H9 (cell line): ENCODE results near the gene HS6ST1. TPM values are rescaled to one million over a fixed set of nuclear protein-coding genes. Genes with fewer than 3 reads are reported as not detected.
A peak's percentile ranks its signal among the peaks of the same experiment; 100 is the strongest.

Experiments used
- DNase-seq: peaks from one replicate; pipeline ENCODE4 v3.0.0-alpha.2; 2017
- H2AFZ ChIP-seq: one replicate; pipeline ENCODE4 v1.6.1; 2013; ENCODE audit warnings: mild to moderate bottlenecking, low read length, control low read depth, moderate library complexity
- H2AK5ac ChIP-seq: 2 replicates; pipeline ENCODE4 v1.6.1; 2013; ENCODE audit warnings: low read length, control low read depth, mixed read lengths; ENCODE audit not compliant: insufficient read length
- H2BK120ac ChIP-seq: one replicate; pipeline ENCODE4 v1.6.1; 2013; ENCODE audit warnings: low read depth, mild to moderate bottlenecking, low read length, control low read depth, inconsistent platforms; ENCODE audit not compliant: poor library complexity, severe bottlenecking
- H2BK12ac ChIP-seq: 2 replicates; pipeline ENCODE4 v1.6.1; 2013; ENCODE audit warnings: low read length, control low read depth, mixed read lengths, low read depth; ENCODE audit not compliant: insufficient read length
- H2BK15ac ChIP-seq: 2 replicates; pipeline ENCODE4 v1.6.1; 2013; ENCODE audit warnings: low read depth, low read length, control low read depth
- H2BK20ac ChIP-seq: one replicate; pipeline ENCODE4 v1.6.1; 2013; ENCODE audit warnings: low read depth, mild to moderate bottlenecking, low read length, control low read depth, inconsistent platforms; ENCODE audit not compliant: poor library complexity, severe bottlenecking
- H2BK5ac ChIP-seq: 2 replicates; pipeline ENCODE4 v1.6.1; 2013; ENCODE audit warnings: low read length, control low read depth, mixed read lengths; ENCODE audit not compliant: insufficient read length
- H3K14ac ChIP-seq: 2 replicates; pipeline ENCODE4 v1.6.1; 2013; ENCODE audit warnings: low read length, control low read depth; ENCODE audit not compliant: insufficient read depth
- H3K18ac ChIP-seq: 2 replicates; pipeline ENCODE4 v1.6.1; 2013; ENCODE audit warnings: low read depth, mild to moderate bottlenecking, mixed read lengths, low read length, control low read depth; ENCODE audit not compliant: insufficient read length
- H3K23ac ChIP-seq: 2 replicates; pipeline ENCODE4 v1.6.1; 2013; ENCODE audit warnings: low read length, control low read depth, mixed read lengths, low read depth; ENCODE audit not compliant: insufficient read length
- H3K23me2 ChIP-seq: 2 replicates; pipeline ENCODE4 v1.6.1; 2013; ENCODE audit warnings: low read depth, mild to moderate bottlenecking, mixed read lengths, low read length, control low read depth; ENCODE audit not compliant: insufficient read length, poor library complexity, severe bottlenecking
- H3K27ac ChIP-seq: 2 replicates; pipeline ENCODE4 v1.5.1; 2013; ENCODE audit warnings: low read length, control low read depth, mixed read lengths, low read depth; ENCODE audit not compliant: insufficient read length
- H3K27me3 ChIP-seq: 2 replicates; pipeline ENCODE4 v1.6.1; 2013; ENCODE audit warnings: low read length, control low read depth, inconsistent platforms; ENCODE audit not compliant: insufficient read depth
- H3K4ac ChIP-seq: 2 replicates; pipeline ENCODE4 v1.6.1; 2013; ENCODE audit warnings: low read depth, mild to moderate bottlenecking, control low read depth, inconsistent platforms, low read length, moderate library complexity
- H3K4me1 ChIP-seq: 2 replicates; pipeline ENCODE4 v1.6.1; 2013; ENCODE audit warnings: low read length, control low read depth, inconsistent platforms; ENCODE audit not compliant: insufficient read depth
- H3K4me2 ChIP-seq: 2 replicates; pipeline ENCODE4 v1.6.1; 2013; ENCODE audit warnings: low read length, control low read depth, mixed read lengths; ENCODE audit not compliant: insufficient read length, insufficient read depth
- H3K56ac ChIP-seq: 2 replicates; pipeline ENCODE4 v1.6.1; 2013; ENCODE audit warnings: low read depth, mild to moderate bottlenecking, mixed read lengths, low read length, control low read depth; ENCODE audit not compliant: insufficient read length
- H3K79me1 ChIP-seq: 2 replicates; pipeline ENCODE4 v1.6.1; 2013; ENCODE audit warnings: low read depth, mild to moderate bottlenecking, moderate library complexity, low read length, control low read depth, inconsistent platforms; ENCODE audit not compliant: insufficient read depth, poor library complexity, severe bottlenecking
- H3K79me2 ChIP-seq: 2 replicates; pipeline ENCODE4 v1.6.1; 2013; ENCODE audit warnings: low read length, control low read depth, inconsistent platforms; ENCODE audit not compliant: insufficient read depth
- H3K9ac ChIP-seq: 2 replicates; pipeline ENCODE4 v1.6.1; 2013; ENCODE audit warnings: low read length, control low read depth, mixed read lengths; ENCODE audit not compliant: insufficient read length; ENCODE audit errors: extremely low read depth
- H3K9me3 ChIP-seq: one replicate; pipeline ENCODE4 v1.6.1; 2013; ENCODE audit warnings: low read depth, low read length, inconsistent platforms; ENCODE audit not compliant: control insufficient read depth
- H3T11ph ChIP-seq: one replicate; pipeline ENCODE4 v1.6.1; 2013; ENCODE audit warnings: mild to moderate bottlenecking, low read length, control low read depth, inconsistent platforms
- H4K20me1 ChIP-seq: one replicate; pipeline ENCODE4 v1.6.1; 2013; ENCODE audit not compliant: control insufficient read depth, insufficient read length, insufficient read depth
- H4K5ac ChIP-seq: 2 replicates; pipeline ENCODE4 v1.6.1; 2013; ENCODE audit warnings: low read depth, mild to moderate bottlenecking, mixed read lengths, low read length, control low read depth; ENCODE audit not compliant: insufficient read length
- H4K8ac ChIP-seq: replicated peaks from 2 replicates; pipeline ENCODE4 v1.6.1; 2013; ENCODE audit warnings: low read length, control low read depth, mixed read lengths, low read depth; ENCODE audit not compliant: insufficient read length
- H4K91ac ChIP-seq: 2 replicates; pipeline ENCODE4 v1.6.1; 2013; ENCODE audit warnings: low read depth, mild to moderate bottlenecking, moderate library complexity, mixed read lengths, low read length, control low read depth; ENCODE audit not compliant: insufficient read length
- H3K27ac Mint-ChIP-seq, 3 experiments: 2 replicates in 2 of 3; 3 replicates in 1 of 3; pipeline ENCODE4 v1.8.0; 2020 to 2021; ENCODE audit warnings: mixed read lengths in 3 of 3, mild to moderate bottlenecking in 1 of 3, moderate library complexity in 1 of 3
- H3K27me3 Mint-ChIP-seq: 2 replicates; pipeline ENCODE4 v1.8.0; 2021; ENCODE audit warnings: low read depth, mild to moderate bottlenecking, moderate library complexity, mixed read lengths
- H3K36me3 Mint-ChIP-seq, 3 experiments: 2 replicates in 2 of 3; 3 replicates in 1 of 3; pipeline ENCODE4 v1.8.0; 2020 to 2021; ENCODE audit warnings: low read depth in 3 of 3, mixed read lengths in 3 of 3; ENCODE audit not compliant: insufficient read depth in 1 of 3
- H3K4me1 Mint-ChIP-seq, 2 experiments: 2 replicates each; pipeline ENCODE4 v1.8.0; 2020; ENCODE audit warnings: mixed read lengths in 2 of 2
- H3K4me3 Mint-ChIP-seq, 2 experiments: 2 replicates in 1 of 2; 3 replicates in 1 of 2; pipeline ENCODE4 v1.8.0; 2020 to 2021; ENCODE audit warnings: mild to moderate bottlenecking in 2 of 2, mixed read lengths in 2 of 2, moderate library complexity in 1 of 2
- H3K9me3 Mint-ChIP-seq, 2 experiments: 2 replicates in 1 of 2; 3 replicates in 1 of 2; pipeline ENCODE4 v1.8.0; 2020; ENCODE audit warnings: mild to moderate bottlenecking in 2 of 2, mixed read lengths in 2 of 2, moderate library complexity in 1 of 2
- WGBS: extraction: QIAGEN DNeasy Blood & Tissue Kit; methylation state at CpG from one replicate; pipeline ENCODE4 v1.1.7; 2013; ENCODE audit warnings: missing lambda C conversion rate, low lambda C conversion rate, mixed read lengths; ENCODE audit not compliant: insufficient read length; ENCODE audit errors: extremely low coverage; 5-methylcytosine and 5-hydroxymethylcytosine counted together
- total RNA-seq: library from RNA; stranded (reverse); gene quantifications from 2 replicates; pipeline ENCODE4 v1.2.1, GENCODE V29; 2021
- TF ChIP-seq, protein P1 (sequence below): fragments of 200-600 bp; sonication (generic); conservative IDR thresholded peaks from 3 replicates; pipeline ENCODE4 v1.8.0; 2021; ENCODE audit warnings: antibody characterized with exemption, mild to moderate bottlenecking

The HS6ST1 gene
- total RNA-seq, 1 experiment from 2014 or later, result 60.2 TPM

DNA sequence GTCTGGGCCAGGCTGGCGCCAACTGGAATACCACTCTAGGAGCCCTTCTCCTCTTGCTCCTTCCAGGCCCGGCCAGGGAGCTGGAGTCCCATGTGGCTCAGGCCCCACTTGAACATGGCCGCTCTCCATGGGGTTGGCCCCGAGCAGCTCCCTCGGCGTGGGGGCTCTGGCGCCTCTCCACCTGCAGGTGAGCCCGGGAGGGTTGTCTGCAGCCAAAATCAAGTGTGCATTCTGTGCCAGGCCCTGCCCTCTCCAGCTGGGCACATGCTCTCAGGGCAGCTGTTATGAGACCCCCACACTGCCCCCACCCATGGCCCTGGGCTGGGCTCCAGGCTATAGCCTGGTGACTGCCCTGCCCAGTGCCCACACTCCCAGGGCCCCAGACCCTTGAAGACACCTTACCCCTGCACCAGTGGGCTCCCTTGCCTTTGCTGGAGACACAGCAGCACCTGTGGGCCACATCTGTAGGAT is 45.8 kb upstream of the HS6ST1 start:
- Histone ChIP-seq H4K8ac (no peak overlapping the region), H3K4me1 (peaks cover 7% of the 10 kb centered on the region; the same call in 1 of the 2 replicates), H2BK15ac (no peak overlapping the region), H3K18ac (no peak overlapping the region), H3K79me1 (no peaks in the 10 kb centered on the region), H2BK120ac (no peak overlapping the region), H3K27ac (no peak overlapping the region), H3K23ac (no peak overlapping the region), H2BK12ac (no peak overlapping the region), H2BK20ac (no peak overlapping the region), H3K23me2 (no peaks in the 10 kb centered on the region), H3K14ac (no peak overlapping the region; the same call in 1 of the 2 replicates), H4K5ac (no peak overlapping the region), H2AFZ (no peak overlapping the region), H4K91ac (no peak overlapping the region), H3K4me2 (no peak overlapping the region), H3K56ac (no peak overlapping the region), H2BK5ac (no peak overlapping the region), H2AK5ac (no peak overlapping the region), H3K9ac (no peak overlapping the region), H3K27me3 (no peaks in the 10 kb centered on the region), H3K79me2 (no peaks in the 10 kb centered on the region), H3T11ph (no peak overlapping the region), H4K20me1 (no peaks in the 10 kb centered on the region), H3K9me3 (no peaks in the 10 kb centered on the region), H3K4ac (no peak overlapping the region)
- H3K27ac Mint-ChIP-seq, result peak overlapping the region in 1 of 3 experiments; percentile 87; a peak in 1 of 7 replicates
- TF ChIP-seq, protein P1, sequence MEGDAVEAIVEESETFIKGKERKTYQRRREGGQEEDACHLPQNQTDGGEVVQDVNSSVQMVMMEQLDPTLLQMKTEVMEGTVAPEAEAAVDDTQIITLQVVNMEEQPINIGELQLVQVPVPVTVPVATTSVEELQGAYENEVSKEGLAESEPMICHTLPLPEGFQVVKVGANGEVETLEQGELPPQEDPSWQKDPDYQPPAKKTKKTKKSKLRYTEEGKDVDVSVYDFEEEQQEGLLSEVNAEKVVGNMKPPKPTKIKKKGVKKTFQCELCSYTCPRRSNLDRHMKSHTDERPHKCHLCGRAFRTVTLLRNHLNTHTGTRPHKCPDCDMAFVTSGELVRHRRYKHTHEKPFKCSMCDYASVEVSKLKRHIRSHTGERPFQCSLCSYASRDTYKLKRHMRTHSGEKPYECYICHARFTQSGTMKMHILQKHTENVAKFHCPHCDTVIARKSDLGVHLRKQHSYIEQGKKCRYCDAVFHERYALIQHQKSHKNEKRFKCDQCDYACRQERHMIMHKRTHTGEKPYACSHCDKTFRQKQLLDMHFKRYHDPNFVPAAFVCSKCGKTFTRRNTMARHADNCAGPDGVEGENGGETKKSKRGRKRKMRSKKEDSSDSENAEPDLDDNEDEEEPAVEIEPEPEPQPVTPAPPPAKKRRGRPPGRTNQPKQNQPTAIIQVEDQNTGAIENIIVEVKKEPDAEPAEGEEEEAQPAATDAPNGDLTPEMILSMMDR, result no peak
- DNase-seq, result no peak
- H3K4me1 Mint-ChIP-seq, result peaks cover 47% of the 10 kb centered on the region in 2 experiments
- no CpG with 5 or more reads among the region's 8 CpGs for WGBS
- H3K9me3 Mint-ChIP-seq, result peaks cover 0 to 2% of the 10 kb centered on the region in 2 experiments; a peak in 1 of 5 replicates
- peaks cover 0 to 5% (median 2%) of the 10 kb centered on the region in 3 experiments; a peak in 3 of 7 replicates for H3K36me3 Mint-ChIP-seq
- H3K27me3 Mint-ChIP-seq, result peaks cover 5% of the 10 kb centered on the region
- no peak overlapping the region for H3K4me3 Mint-ChIP-seq
